GM19239 (cell line): ENCODE data around the gene PTPN7.

ENCODE experiments used
- DNase-seq: peaks from one replicate; pipeline ENCODE4 v3.0.0; 2011; ENCODE audit warnings: low spot score; ENCODE audit not compliant: insufficient read length
- FAIRE-seq: peaks from 2 replicates; lab custom pipeline; 2011; peaks lifted over from hg19 to GRCh38; lab: Jason Lieb, UNC

PTPN7 gene

GRCh38 chr1:202160377-202160940, at the start of gene PTPN7:
Gene PTPN7, minus strand, starts transcription at chr1:202160602. Its CDS starts 1,200 bp downstream, at chr1:202159402.
- DNase-seq: peak; percentile 75
- peak; percentile 88 for FAIRE-seq

GRCh38 chr1:202208351-202208857, 48.0 kb upstream of the PTPN7 start:
- DNase-seq (no peak), FAIRE-seq (no peak)

GRCh38 chr1:202207292-202207691, 46.9 kb upstream of the PTPN7 start:
- DNase-seq (no peak), FAIRE-seq (no peak)

GRCh38 chr1:202205523-202206190, 45.3 kb upstream of the PTPN7 start:
- FAIRE-seq: no peak

GRCh38 chr1:202204065-202204464, 43.7 kb upstream of the PTPN7 start:
- DNase-seq (no peak), FAIRE-seq (no peak)

More at GRCh38 chr1:202205523-202206190, 45.3 kb upstream of the PTPN7 start:
- no peak for DNase-seq

- DNase-seq (no peak), FAIRE-seq (no peak)
Observed at GRCh38 chr1:202203238-202204039, 43.0 kb upstream of the PTPN7 start.

- DNase-seq (no peak), FAIRE-seq (no peak)
Observed at GRCh38 chr1:202202500-202203168, 42.2 kb upstream of the PTPN7 start.

- FAIRE-seq: no peak
- DNase-seq: no peak
Observed at GRCh38 chr1:202201971-202202370, 41.6 kb upstream of the PTPN7 start.

- FAIRE-seq (no peak), DNase-seq (no peak)
Observed at GRCh38 chr1:202201266-202201665, 40.9 kb upstream of the PTPN7 start.

GRCh38 chr1:202200669-202201068, 40.3 kb upstream of the PTPN7 start:
- DNase-seq (no peak), FAIRE-seq (no peak)

GRCh38 chr1:202200112-202200548, 39.7 kb upstream of the PTPN7 start:
- no peak for FAIRE-seq
- DNase-seq: no peak

GRCh38 chr1:202199040-202199889, 38.9 kb upstream of the PTPN7 start:
- DNase-seq: no peak
- no peak for FAIRE-seq

GRCh38 chr1:202198366-202198724, 37.9 kb upstream of the PTPN7 start:
- DNase-seq (no peak), FAIRE-seq (no peak)

- FAIRE-seq: no peak
- DNase-seq: no peak
Observed at GRCh38 chr1:202197653-202198365, 37.4 kb upstream of the PTPN7 start.

- DNase-seq (no peak), FAIRE-seq (no peak)
Observed at GRCh38 chr1:202194328-202194648, 33.9 kb upstream of the PTPN7 start.

GRCh38 chr1:202193614-202194327, 33.4 kb upstream of the PTPN7 start, which contains the start of gene LGR6:
Gene LGR6, plus strand, starts transcription at chr1:202193799. Its CDS starts 191 bp downstream, at chr1:202193990.
- no peak for DNase-seq
- FAIRE-seq: no peak

GRCh38 chr1:202192770-202193613, 32.6 kb upstream of the PTPN7 start:
- FAIRE-seq (peak; percentile 40), DNase-seq (peak; percentile 86)
